NT2/D1 (cell line): ENCODE measurements around the gene CTNND1.
A peak's percentile ranks its signal among the peaks of the same experiment; 100 is the strongest.

Source experiments
- DNase-seq: peaks from one replicate; pipeline ENCODE4 v3.0.0-alpha.2; 2011; ENCODE audit warnings: low read depth, low spot score
- H3K27me3 ChIP-seq: 2 replicates; pipeline ENCODE4 v1.6.0; 2011; ENCODE audit warnings: mild to moderate bottlenecking; ENCODE audit not compliant: insufficient read length, insufficient read depth
- H3K36me3 ChIP-seq: 2 replicates; pipeline ENCODE4 v1.6.1; 2011; ENCODE audit warnings: mild to moderate bottlenecking, low read length, mixed read lengths; ENCODE audit not compliant: insufficient read depth, insufficient read length
- H3K4me1 ChIP-seq: 2 replicates; pipeline ENCODE4 v1.5.1; 2011; ENCODE audit not compliant: insufficient read depth, insufficient read length
- H3K4me3 ChIP-seq: 2 replicates; pipeline ENCODE4 v1.5.1; 2011; ENCODE audit warnings: low read depth; ENCODE audit not compliant: insufficient read length
- H3K9ac ChIP-seq: 2 replicates; pipeline ENCODE4 v1.6.0; 2011; ENCODE audit warnings: low read depth; ENCODE audit not compliant: insufficient read length
- H3K9me3 ChIP-seq: 2 replicates; pipeline ENCODE4 v1.5.1; 2011; ENCODE audit warnings: mild to moderate bottlenecking, low read length; ENCODE audit not compliant: insufficient read depth
- SUZ12 ChIP-seq: IDR thresholded peaks from 2 replicates; pipeline ENCODE4 v1.6.1; 2011; ENCODE audit not compliant: insufficient read length, insufficient read depth; ENCODE audit errors: extremely low read depth
- YY1 ChIP-seq: IDR thresholded peaks from 2 replicates; pipeline ENCODE4 v1.6.1; 2011; ENCODE audit not compliant: insufficient read length, insufficient read depth
- ZNF274 ChIP-seq: IDR thresholded peaks from 2 replicates; pipeline ENCODE4 v1.6.1; 2011; ENCODE audit warnings: mild to moderate bottlenecking, low read depth, low read length

The CTNND1 gene

GRCh38 chr11:57786436-57786835, 24.8 kb downstream of the CTNND1 start:
- H3K4me1 ChIP-seq = peaks cover 3% of the 10 kb centered on the region
- H3K9ac ChIP-seq = no peak overlapping the region
- H3K27me3 ChIP-seq = no peaks in the 10 kb centered on the region
- TF ChIP-seq SUZ12 (no peak), ZNF274 (no peak), YY1 (no peak)
- peaks cover 20% of the 10 kb centered on the region for H3K36me3 ChIP-seq
- no peaks in the 10 kb centered on the region for H3K9me3 ChIP-seq
- no peak for DNase-seq
- H3K4me3 ChIP-seq = no peak overlapping the region

- peaks cover 26% of the 10 kb centered on the region for H3K36me3 ChIP-seq
- TF ChIP-seq YY1 (no peak), ZNF274 (no peak), SUZ12 (no peak)
- H3K9me3 ChIP-seq = no peaks in the 10 kb centered on the region
- no peak overlapping the region for H3K4me3 ChIP-seq
- DNase-seq = no peak
- H3K4me1 ChIP-seq = peaks cover 2% of the 10 kb centered on the region
- H3K27me3 ChIP-seq = no peaks in the 10 kb centered on the region
- no peak overlapping the region for H3K9ac ChIP-seq
Observed at GRCh38 chr11:57787006-57787604, 25.5 kb downstream of the CTNND1 start.

- Histone ChIP-seq H3K4me3 (no peak overlapping the region), H3K9ac (no peak overlapping the region), H3K4me1 (peaks cover 2% of the 10 kb centered on the region), H3K27me3 (no peaks in the 10 kb centered on the region), H3K36me3 (peaks cover 22% of the 10 kb centered on the region), H3K9me3 (no peaks in the 10 kb centered on the region)
- DNase-seq = peak; percentile 66
- TF ChIP-seq SUZ12 (no peak), YY1 (no peak), ZNF274 (no peak)
Observed at GRCh38 chr11:57787920-57788702, 26.5 kb downstream of the CTNND1 start.

DNA sequence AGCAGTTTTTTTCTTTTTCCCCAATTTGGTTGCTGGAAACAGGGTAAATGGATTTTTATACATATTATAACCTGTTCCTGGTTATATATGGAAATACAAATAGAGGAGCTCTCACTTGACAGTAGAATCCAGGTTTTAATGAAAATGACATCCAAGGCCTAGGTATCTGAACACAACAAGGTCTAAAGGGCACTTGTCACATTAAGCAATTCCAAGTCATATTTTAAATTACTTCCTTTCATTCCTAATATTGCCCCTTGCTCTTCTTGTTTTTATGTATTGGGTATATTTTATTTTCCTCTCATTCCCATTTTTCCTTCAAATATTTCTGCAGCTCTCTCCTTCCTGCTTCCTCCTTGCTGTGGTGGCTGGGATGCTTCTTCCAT, 27.1 kb downstream of the CTNND1 start:
- Histone ChIP-seq H3K4me3 (no peak overlapping the region), H3K9ac (no peak overlapping the region), H3K9me3 (no peaks in the 10 kb centered on the region), H3K27me3 (no peaks in the 10 kb centered on the region), H3K4me1 (peaks cover 2% of the 10 kb centered on the region), H3K36me3 (peaks cover 28% of the 10 kb centered on the region)
- TF ChIP-seq YY1 (no peak), SUZ12 (no peak), ZNF274 (no peak)
- DNase-seq = no peak

DNA sequence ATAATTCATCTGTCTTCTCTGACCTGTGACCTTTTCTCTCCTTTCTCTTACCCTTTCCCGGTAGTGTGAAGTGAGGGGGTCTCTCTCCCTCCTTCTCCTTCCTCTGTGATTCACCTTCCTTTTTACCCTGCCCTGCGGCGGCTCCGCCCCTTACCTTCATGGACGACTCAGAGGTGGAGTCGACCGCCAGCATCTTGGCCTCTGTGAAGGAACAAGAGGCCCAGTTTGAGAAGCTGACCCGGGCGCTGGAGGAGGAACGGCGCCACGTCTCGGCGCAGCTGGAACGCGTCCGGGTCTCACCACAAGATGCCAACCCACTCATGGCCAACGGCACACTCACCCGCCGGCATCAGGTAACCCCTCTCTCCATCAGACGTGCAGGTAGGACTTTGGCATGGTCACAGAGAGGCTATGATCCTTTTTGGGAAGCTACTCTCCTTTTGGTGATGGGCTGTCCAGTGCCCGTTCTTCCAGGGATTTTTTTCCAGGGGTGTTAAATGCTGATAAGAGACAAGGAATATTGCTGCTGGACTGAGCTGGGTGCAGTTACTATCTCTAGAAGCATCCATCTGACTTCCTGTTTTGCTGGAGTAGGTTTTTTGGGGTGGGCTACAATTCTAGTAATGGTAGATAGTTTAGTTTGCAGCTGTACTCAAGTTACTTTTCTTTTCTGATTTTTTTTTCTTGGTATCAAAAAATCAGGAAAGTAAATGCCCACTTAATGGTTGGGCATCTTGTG, 29.9 kb downstream of the CTNND1 start:
- Histone ChIP-seq H3K4me3 (no peak overlapping the region), H3K36me3 (peaks cover 48% of the 10 kb centered on the region)
- DNase-seq = no peak

GRCh38 chr11:57792060-57792541, 30.5 kb downstream of the CTNND1 start:
- TF ChIP-seq YY1 = no peak
- TF ChIP-seq SUZ12 = no peak
- TF ChIP-seq ZNF274 = no peak
- no peak overlapping the region for H3K9ac ChIP-seq
- DNase-seq = no peak
- H3K4me3 ChIP-seq = no peak overlapping the region
- peaks cover 2% of the 10 kb centered on the region for H3K4me1 ChIP-seq
- peaks cover 55% of the 10 kb centered on the region for H3K36me3 ChIP-seq
- no peaks in the 10 kb centered on the region for H3K27me3 ChIP-seq
- H3K9me3 ChIP-seq = no peaks in the 10 kb centered on the region

More for the DNA sequence above, 29.9 kb downstream of the CTNND1 start:
- Histone ChIP-seq H3K4me1 (peaks cover 2% of the 10 kb centered on the region), H3K27me3 (no peaks in the 10 kb centered on the region), H3K9me3 (no peaks in the 10 kb centered on the region), H3K9ac (no peak overlapping the region)
- no peak for TF ChIP-seq YY1
- no peak for TF ChIP-seq SUZ12

DNA sequence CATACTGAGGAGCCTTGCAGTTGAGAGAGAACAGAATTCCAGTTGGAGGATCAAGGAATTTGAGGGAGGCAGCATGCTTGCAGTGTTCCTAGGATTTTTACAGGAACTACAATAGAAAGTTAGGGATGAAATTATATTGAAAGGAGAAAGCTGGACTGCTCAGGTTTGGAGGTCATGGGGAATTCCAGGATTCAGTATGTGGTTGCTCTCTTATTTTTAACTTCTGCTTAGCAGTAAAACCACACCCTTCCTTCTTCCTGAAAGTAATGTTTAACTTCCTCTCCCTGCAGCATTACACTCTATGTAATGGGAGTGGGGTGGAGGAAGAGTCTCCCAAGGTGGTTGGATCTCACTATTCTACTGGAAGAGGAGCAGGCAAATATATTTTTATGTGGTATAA, 31.3 kb downstream of the CTNND1 start:
- Histone ChIP-seq H3K9ac (no peak overlapping the region), H3K27me3 (no peaks in the 10 kb centered on the region), H3K9me3 (no peaks in the 10 kb centered on the region), H3K4me3 (no peak overlapping the region), H3K4me1 (peaks cover 2% of the 10 kb centered on the region), H3K36me3 (peaks cover 58% of the 10 kb centered on the region)
- DNase-seq = no peak
- TF ChIP-seq YY1 (no peak), SUZ12 (no peak), ZNF274 (no peak)
